GM12878 (cell line): ENCODE data around the gene SSH3. TPM values are rescaled to one million over a fixed set of nuclear protein-coding genes. Genes with fewer than 3 reads are reported as not detected.

Experiments
- ATAC-seq: fragments of 200-7000 bp; cut with Tn5 transposase; 3 replicates; pipeline ENCODE4 v1.9.1; 2020; ENCODE audit warnings: mild to moderate bottlenecking, moderate library complexity
- BruUV-seq: library from RNA; stranded (reverse); fragments of 400-500 nt; replicated peaks from 2 replicates; lab custom pipeline; 2021; lab: Mats Ljungman, UMichigan
- CTCF ChIA-PET: fragments of 300-600 bp; sonication (Branson Sonifier 250); formaldehyde crosslinking; extraction: SDS; loops from one replicate; lab custom pipeline; 2021; ENCODE audit warnings: inconsistent platforms; lab: Yijun Ruan, JAX
- POLR2A ChIA-PET: fragments of 350-600 bp; formaldehyde crosslinking; extraction: SDS; loops from one replicate; lab custom pipeline; 2021; ENCODE audit warnings: inconsistent platforms; lab: Charles Lee
- RAD21 ChIA-PET: fragments of 300-600 bp; sonication (Branson Sonifier 250); formaldehyde crosslinking; loops from one replicate; lab custom pipeline; 2023; ENCODE audit warnings: antibody characterized with exemption; ENCODE audit not compliant: unreplicated experiment; lab: Charles Lee
- SMC1A ChIA-PET: fragments of 300-600 bp; sonication (Branson Sonifier 250); formaldehyde crosslinking; loops from one replicate; lab custom pipeline; 2023; ENCODE audit not compliant: unreplicated experiment, uncharacterized antibody; lab: Charles Lee
- DNase-seq: peaks from one replicate; pipeline ENCODE4 v3.0.0-alpha.2; 2011; ENCODE audit warnings: low read depth, low spot score
- FAIRE-seq: peaks from 3 replicates; lab custom pipeline; 2011; peaks lifted over from hg19 to GRCh38; lab: Jason Lieb, UNC
- H2AFZ ChIP-seq: 2 replicates; pipeline ENCODE4 v1.6.0; 2011; ENCODE audit warnings: low read depth, low read length, control low read depth; ENCODE audit not compliant: control insufficient read depth
- H3K27ac ChIP-seq: 2 replicates; pipeline ENCODE4 v1.5.1; 2011; ENCODE audit warnings: control low read depth; ENCODE audit not compliant: control insufficient read depth, insufficient read depth
- H3K27me3 ChIP-seq, 2 experiments: replicated peaks in 1 of 2; 2 replicates each; pipeline versions ENCODE4 v1.6.0 to v1.6.1; 2011; ENCODE audit warnings: low read length in 1 of 2; ENCODE audit not compliant: control insufficient read depth in 2 of 2, insufficient read depth in 2 of 2
- H3K36me3 ChIP-seq, 2 experiments: 2 replicates each; pipeline ENCODE4 v1.5.1; 2011; ENCODE audit warnings: low read length in 1 of 2; ENCODE audit not compliant: control insufficient read depth in 2 of 2, insufficient read depth in 2 of 2
- H3K4me1 ChIP-seq: 2 replicates; pipeline ENCODE4 v1.6.1; 2011; ENCODE audit warnings: mild to moderate bottlenecking, low read length, moderate library complexity, mixed read lengths; ENCODE audit not compliant: control insufficient read depth, insufficient read depth
- H3K4me2 ChIP-seq: 2 replicates; pipeline ENCODE4 v1.6.0; 2011; ENCODE audit warnings: control low read depth; ENCODE audit not compliant: control insufficient read depth, insufficient read depth
- H3K4me3 ChIP-seq: fragments of 200-600 bp; sonication (generic); 2 replicates; pipeline ENCODE4 v1.5.1; 2016
- H3K79me2 ChIP-seq: 2 replicates; pipeline ENCODE4 v1.6.0; 2011; ENCODE audit warnings: low read length; ENCODE audit not compliant: control insufficient read depth, insufficient read depth
- H3K9ac ChIP-seq: 2 replicates; pipeline ENCODE4 v1.8.0; 2011; ENCODE audit warnings: low read length, control low read depth, mixed read lengths; ENCODE audit not compliant: control insufficient read depth, insufficient read depth
- H3K9me3 ChIP-seq: replicated peaks from 3 replicates; pipeline ENCODE4 v1.5.1; 2011; ENCODE audit warnings: mild to moderate bottlenecking, low read length; ENCODE audit not compliant: control insufficient read depth, insufficient read depth
- H4K20me1 ChIP-seq: 2 replicates; pipeline ENCODE4 v1.6.0; 2011; ENCODE audit not compliant: control insufficient read depth, insufficient read depth
- BRCA1 ChIP-seq: IDR thresholded peaks from 2 replicates; pipeline ENCODE4 v1.6.1; 2011; ENCODE audit warnings: low read depth, low read length, improper control_type of control experiment
- ETV6 ChIP-seq, 2 experiments: fragments of 450-650 bp in 1 of 2; IDR thresholded peaks in 1 of 2; conservative IDR thresholded peaks in 1 of 2; 2 replicates each; pipeline ENCODE4 v1.6.1; 2014; ENCODE audit warnings: antibody characterized with exemption in 1 of 2, borderline replicate concordance in 1 of 2, low read depth in 1 of 2, mild to moderate bottlenecking in 1 of 2, moderate library complexity in 1 of 2
- KDM1A ChIP-seq: fragments of 200-600 bp; sonication (generic); IDR thresholded peaks from 2 replicates; pipeline ENCODE4 v1.6.1; 2016; ENCODE audit warnings: borderline replicate concordance
- MAX ChIP-seq: IDR thresholded peaks from 2 replicates; pipeline ENCODE4 v1.6.1; 2012; ENCODE audit warnings: low read depth, low read length, improper control_type of control experiment
- MTA3 ChIP-seq: IDR thresholded peaks from 2 replicates; pipeline ENCODE4 v1.6.1; 2012; ENCODE audit warnings: low read length, inconsistent platforms, borderline replicate concordance
- PAX5 ChIP-seq: IDR thresholded peaks from 2 replicates; pipeline ENCODE4 v1.6.1; 2011; ENCODE audit warnings: low read depth, low read length, borderline replicate concordance
- RAD51 ChIP-seq: fragments of 450-650 bp; IDR thresholded peaks from 2 replicates; pipeline ENCODE4 v1.6.1; 2016; ENCODE audit warnings: moderate library complexity, mild to moderate bottlenecking, inconsistent platforms
- RFX5 ChIP-seq: IDR thresholded peaks from 2 replicates; pipeline ENCODE4 v1.6.1; 2011; ENCODE audit warnings: low read depth, low read length, improper control_type of control experiment
- RUNX3 ChIP-seq: IDR thresholded peaks from 2 replicates; pipeline ENCODE4 v1.6.1; 2012; ENCODE audit warnings: low read length, inconsistent platforms
- SIX5 ChIP-seq: IDR thresholded peaks from 2 replicates; pipeline ENCODE4 v1.6.1; 2011; ENCODE audit warnings: mild to moderate bottlenecking, low read depth, low read length, moderate library complexity; ENCODE audit not compliant: severe bottlenecking
- SKIL ChIP-seq: fragments of 450-650 bp; IDR thresholded peaks from 2 replicates; pipeline ENCODE4 v1.6.1; 2017; ENCODE audit warnings: mild to moderate bottlenecking, low read depth, inconsistent platforms; ENCODE audit not compliant: poor library complexity, severe bottlenecking
- SMAD5 ChIP-seq: IDR thresholded peaks from 2 replicates; pipeline ENCODE4 v1.6.1; 2016; ENCODE audit warnings: antibody characterized with exemption, low read depth
- TAF1 ChIP-seq: IDR thresholded peaks from 2 replicates; pipeline ENCODE4 v1.6.1; 2011; ENCODE audit warnings: mild to moderate bottlenecking, low read depth, low read length, borderline replicate concordance
- USF1 ChIP-seq: IDR thresholded peaks from 2 replicates; pipeline ENCODE4 v1.6.1; 2011; ENCODE audit warnings: borderline replicate concordance, low read depth, mild to moderate bottlenecking, moderate library complexity, mixed read lengths, low read length; ENCODE audit not compliant: insufficient read depth; ENCODE audit errors: extremely low read length
- ZNF622 ChIP-seq: fragments of 450-650 bp; IDR thresholded peaks from 2 replicates; pipeline ENCODE4 v1.6.1; 2017; ENCODE audit warnings: mild to moderate bottlenecking, inconsistent platforms
- WGBS: methylation state at CpG from one replicate; pipeline ENCODE4 v1.1.6; 2016; ENCODE audit warnings: low lambda C conversion rate; ENCODE audit not compliant: insufficient replicate concordance, insufficient coverage; ENCODE audit errors: missing lambda C conversion rate; 5-methylcytosine and 5-hydroxymethylcytosine counted together
- in situ Hi-C: fragments of 300-500 bp; cut with MboI; formaldehyde crosslinking; loops from 9 replicates; pipeline ENCODE4 v1.14.3; 2018; ENCODE audit warnings: mixed read lengths
- intact Hi-C: fragments of 100-400 bp; cut with micrococcal nuclease; formaldehyde crosslinking; loops from one replicate; pipeline ENCODE4 v1.14.2; 2022; ENCODE audit not compliant: unreplicated experiment
- polyA plus RNA-seq, 11 experiments: library from polyadenylated mRNA; depleted of rRNA in 4 of 11; unstranded in 6 of 11; stranded (reverse) in 5 of 11; fragments of >200 nt; fragmentation: Nextera tagmentation in 4 of 11; fragmentation: Illumina TruSeq in 1 of 11; extraction: Ambion mirVana in 4 of 11; extraction: Trizol in 1 of 11; gene quantifications; 1 replicate in 1 of 11; 2 replicates in 10 of 11; pipeline versions ENCODE4 v1.2.1 to v1.2.3, GENCODE V29; 2011 to 2016; ENCODE audit warnings: inconsistent platforms in 2 of 11, missing spikeins in 2 of 11, low read depth in 1 of 11
- total RNA-seq, 4 experiments: library from RNA; depleted of rRNA in 3 of 4; stranded (reverse); fragments of >200 nt in 3 of 4; fragmentation: Illumina TruSeq in 1 of 4; extraction: Trizol in 1 of 4; gene quantifications; 2 replicates each; pipeline versions ENCODE4 v1.2.1 to v1.2.3, GENCODE V29; 2013 to 2021

Gene SSH3
- total and polyA plus RNA-seq, 10 of the 15 experiments (the other 5 are each of a cell fraction or from before 2014, with no cell fraction given) = 0.05 to 0.83 (median 0.28) TPM; not detected in 3

GRCh38 chr11:67337257-67337656 is 33.9 kb downstream of the SSH3 start:
- intact Hi-C loops (no loop called here), in situ Hi-C loops (no loop called here)
- ChIA-PET CTCF (interaction anchor here (6.5 to 11.8 kb wide), 2 partner anchors 9 to 45 kb away, joined by 42 to 390 read pairs; no protein-coding TSS in a partner anchor), RAD21 (interaction anchor here (1.0 kb wide), 2 partner anchors 16 to 20 kb away, joined by 3 read pairs; no protein-coding TSS in a partner anchor), POLR2A (no interaction called here), SMC1A (no interaction called here)
- FAIRE-seq (no peak), ATAC-seq (no peak), DNase-seq (no peak)
- TF ChIP-seq SIX5 = no peak
- TF ChIP-seq PAX5 = no peak
- TF ChIP-seq SMAD5 = no peak
- TF ChIP-seq RUNX3 = no peak
- no peak for TF ChIP-seq KDM1A
- TF ChIP-seq USF1 = no peak
- no peak for TF ChIP-seq RFX5
- TF ChIP-seq SKIL = no peak
- no peak for TF ChIP-seq ETV6 (conservative IDR thresholded peaks at IDR 0.05 in 1 of 2, IDR thresholded peaks at IDR 0.05 in 1 of 2; ENCODE audit: borderline replicate concordance in 1 of 2, low read depth in 1 of 2)
- no peak for TF ChIP-seq ZNF622
- no peak for TF ChIP-seq BRCA1
- no peak for TF ChIP-seq MTA3
- no peak for TF ChIP-seq RAD51
- no peak for TF ChIP-seq MAX
- no peak for TF ChIP-seq TAF1
- 76% methylated on average over 3 of the region's 3 CpGs for WGBS
- Histone ChIP-seq H3K27me3 (no peaks in the 10 kb centered on the region), H2AFZ (no peak overlapping the region), H3K36me3 (no peaks in the 10 kb centered on the region), H3K4me1 (no peaks in the 10 kb centered on the region), H4K20me1 (no peaks in the 10 kb centered on the region), H3K4me3 (no peak overlapping the region), H3K27ac (no peak overlapping the region), H3K4me2 (no peak overlapping the region), H3K9me3 (no peaks in the 10 kb centered on the region), H3K79me2 (no peaks in the 10 kb centered on the region), H3K9ac (no peak overlapping the region)
- no TSS peak for BruUV-seq
